Measurements from ENCODE around the gene ARPC2.

The ARPC2 gene

GRCh38 chr2:218296847-218297246 lies 79.9 kb downstream of the ARPC2 start:
- Histone ChIP-seq H3K4me3 (replicated peaks; ENCODE audit: low read depth, low read length) (no peak overlapping the region), H3K27me3 (replicated peaks; ENCODE audit: control insufficient read depth, insufficient read depth, low read length) (no peaks in the 10 kb centered on the region), H3K36me3 (ENCODE audit: control insufficient read depth, insufficient read depth, low read length) (no peaks in the 10 kb centered on the region)
- no peak for TF ChIP-seq CTCF (IDR thresholded peaks at IDR 0.05; ENCODE audit: insufficient read depth, low read length, poor library complexity, severe bottlenecking)
- no peak for DNase-seq (ENCODE audit: extremely low read depth, insufficient read length)

GRCh38 chr2:218298314-218298875 lies 81.4 kb downstream of the ARPC2 start:
- TF ChIP-seq CTCF (IDR thresholded peaks at IDR 0.05; ENCODE audit: insufficient read depth, low read length, poor library complexity, severe bottlenecking): no peak
- Histone ChIP-seq H3K36me3 (ENCODE audit: control insufficient read depth, insufficient read depth, low read length) (no peaks in the 10 kb centered on the region), H3K4me3 (replicated peaks; ENCODE audit: low read depth, low read length) (no peak overlapping the region)

GRCh38 chr2:218300141-218300540 lies 83.2 kb downstream of the ARPC2 start:
- Histone ChIP-seq H3K36me3 (ENCODE audit: control insufficient read depth, insufficient read depth, low read length) (no peaks in the 10 kb centered on the region), H3K4me3 (replicated peaks; ENCODE audit: low read depth, low read length) (no peak overlapping the region), H3K27me3 (replicated peaks; ENCODE audit: control insufficient read depth, insufficient read depth, low read length) (no peaks in the 10 kb centered on the region)
- no peak for TF ChIP-seq CTCF (IDR thresholded peaks at IDR 0.05; ENCODE audit: insufficient read depth, low read length, poor library complexity, severe bottlenecking)
- no peak for DNase-seq (ENCODE audit: extremely low read depth, insufficient read length)

More at GRCh38 chr2:218298314-218298875, 81.4 kb downstream of the ARPC2 start:
- no peak for DNase-seq (ENCODE audit: extremely low read depth, insufficient read length)
- no peaks in the 10 kb centered on the region for H3K27me3 ChIP-seq (replicated peaks; ENCODE audit: control insufficient read depth, insufficient read depth, low read length)

GRCh38 chr2:218301176-218301819 lies 84.3 kb downstream of the ARPC2 start:
- Histone ChIP-seq H3K36me3 (ENCODE audit: control insufficient read depth, insufficient read depth, low read length) (no peaks in the 10 kb centered on the region), H3K27me3 (replicated peaks; ENCODE audit: control insufficient read depth, insufficient read depth, low read length) (no peaks in the 10 kb centered on the region), H3K4me3 (replicated peaks; ENCODE audit: low read depth, low read length) (no peak overlapping the region)
- DNase-seq (ENCODE audit: extremely low read depth, insufficient read length): peak; percentile 71
- TF ChIP-seq CTCF (IDR thresholded peaks at IDR 0.05; ENCODE audit: insufficient read depth, low read length, poor library complexity, severe bottlenecking): peak; percentile 88

All from GM06990 (cell line).